ENCODE results near the gene TMEM117.
"Not testable (repeated sequence)": the region's sequence is repeated elsewhere in the genome, so short reads cannot be mapped to it uniquely, and the experiment has no call there.

The TMEM117 gene

DNA sequence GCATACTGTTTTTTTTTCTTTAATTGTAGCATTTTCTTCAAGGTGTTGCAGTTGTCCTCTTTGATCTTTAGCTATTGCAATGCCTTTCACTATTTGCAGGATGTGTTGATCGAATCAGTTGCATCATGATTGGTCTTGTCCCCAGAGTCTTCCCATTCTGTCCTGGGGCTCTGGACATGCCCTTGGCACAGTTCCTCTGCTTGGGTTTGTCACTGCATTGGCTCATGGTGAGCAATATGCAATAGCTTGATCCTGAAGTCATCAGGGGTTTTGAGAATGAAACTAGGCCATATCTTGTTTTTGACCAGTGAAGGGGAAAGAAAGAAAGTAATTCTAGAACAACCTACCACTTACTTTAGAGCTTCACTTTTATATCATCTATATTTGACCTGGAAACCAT is 281.5 kb downstream of the TMEM117 start:
- no peak for DNase-seq

DNA sequence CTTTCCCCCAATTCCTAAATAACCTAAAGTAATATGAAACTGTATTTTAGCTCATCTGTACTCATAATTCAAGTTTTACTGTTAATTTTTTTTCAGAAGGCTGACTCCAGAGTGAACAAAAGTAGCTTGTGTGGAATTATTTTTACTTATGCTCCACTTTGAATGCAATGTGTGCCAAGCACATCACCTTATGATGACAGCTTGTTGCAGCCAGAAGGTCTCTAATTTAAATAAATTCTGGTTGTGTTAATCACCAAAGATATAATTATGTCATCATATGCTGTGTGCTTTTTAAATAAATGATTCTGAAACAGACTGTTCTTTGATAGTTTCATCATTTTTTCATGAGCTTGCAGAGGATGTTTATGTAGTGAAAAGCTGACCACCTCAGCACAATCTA is 283.1 kb downstream of the TMEM117 start:
- DNase-seq = no peak

DNA sequence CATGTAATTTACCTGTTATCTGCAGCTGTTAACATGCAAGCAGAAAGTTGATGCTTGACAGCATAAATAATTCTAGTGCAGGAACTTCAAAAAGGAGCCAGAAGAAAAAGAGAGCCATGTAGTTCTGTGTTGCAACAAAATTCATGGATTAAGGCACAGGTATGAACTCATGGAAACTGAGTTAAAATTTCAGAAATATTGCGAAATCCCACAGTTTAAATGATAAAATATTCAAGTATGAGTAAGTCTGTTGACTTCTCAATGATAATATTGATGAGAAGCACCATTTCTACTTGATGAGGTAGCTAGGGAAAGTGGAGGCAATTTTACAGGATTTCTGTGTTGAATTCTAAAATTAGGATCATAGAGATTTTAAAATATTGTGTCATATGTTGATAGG is 290.9 kb downstream of the TMEM117 start:
- DNase-seq = no peak

DNA sequence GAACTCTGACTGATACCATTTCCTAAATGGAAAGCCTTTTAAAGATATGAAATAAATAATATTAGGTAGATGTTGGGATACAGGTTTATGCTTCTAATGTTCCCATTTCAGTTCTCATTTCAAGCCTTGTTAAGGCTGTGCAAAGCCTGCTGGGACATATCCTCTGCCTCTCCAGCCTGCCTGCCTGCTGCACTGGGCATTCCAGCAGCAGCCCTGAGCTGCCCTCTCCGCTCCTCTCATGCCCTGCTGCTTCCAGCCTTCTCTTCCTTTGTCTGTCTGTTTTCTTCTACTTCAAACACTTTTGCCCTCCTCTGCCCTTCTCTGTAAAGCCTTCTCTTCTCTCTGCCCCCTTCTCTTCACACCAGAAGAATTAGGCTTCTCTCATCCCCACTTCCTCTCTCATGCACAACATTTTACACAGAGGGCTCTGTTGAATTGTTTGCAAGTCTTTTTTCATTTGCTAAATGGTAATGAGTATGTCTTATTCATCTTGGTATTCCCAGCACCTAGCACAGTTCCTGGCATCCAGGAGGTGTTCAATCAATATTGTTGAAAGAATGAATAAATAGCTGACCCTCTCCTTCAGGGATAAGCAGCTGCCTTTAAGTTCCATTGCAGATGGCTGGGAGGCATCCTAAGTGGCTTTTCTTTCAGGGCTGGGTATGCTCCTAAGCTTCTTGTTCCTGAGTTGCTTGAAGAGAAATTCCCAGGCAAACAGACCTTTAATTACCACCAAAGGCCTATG is 292.3 kb downstream of the TMEM117 start:
- DNase-seq = no peak

DNA sequence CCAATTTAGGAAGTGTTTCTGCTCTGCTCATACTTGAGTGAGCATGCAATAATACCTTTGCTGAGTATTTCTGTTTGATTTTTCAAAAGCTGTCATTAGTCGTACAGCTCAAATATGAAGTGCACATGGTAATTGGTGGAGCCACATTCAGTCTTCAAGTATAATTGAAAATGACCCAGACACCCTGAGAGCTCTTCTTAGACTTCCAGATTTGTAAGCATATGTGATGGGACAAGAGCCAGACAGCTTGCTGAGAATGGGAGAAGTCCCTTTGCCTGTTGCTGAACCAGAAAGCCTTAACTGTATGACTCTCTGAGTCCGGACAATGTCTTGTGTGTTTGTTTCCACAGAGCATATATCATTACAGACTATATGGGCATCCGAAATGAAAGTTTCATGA is 307.3 kb downstream of the TMEM117 start:
- DNase-seq = no peak

DNA sequence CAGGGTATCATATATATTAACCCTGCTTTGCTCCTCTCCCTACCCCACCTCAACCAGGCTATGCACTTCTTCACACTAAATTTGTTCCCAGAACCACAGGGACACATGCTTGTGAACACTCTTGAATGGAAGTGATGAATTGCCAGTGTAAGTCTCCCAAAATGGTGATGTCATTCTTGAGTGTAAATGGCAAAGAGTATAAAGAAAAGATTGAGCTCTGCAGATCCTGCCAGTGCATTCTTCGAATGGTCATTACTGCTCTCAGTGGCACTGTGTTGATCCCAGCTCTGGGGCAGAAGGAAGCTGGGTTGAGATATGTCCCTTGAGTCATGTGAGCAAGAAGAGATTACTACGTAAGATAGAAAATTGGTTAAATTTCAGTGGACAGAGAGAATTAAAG is 313.1 kb downstream of the TMEM117 start:
- no peak for DNase-seq

DNA sequence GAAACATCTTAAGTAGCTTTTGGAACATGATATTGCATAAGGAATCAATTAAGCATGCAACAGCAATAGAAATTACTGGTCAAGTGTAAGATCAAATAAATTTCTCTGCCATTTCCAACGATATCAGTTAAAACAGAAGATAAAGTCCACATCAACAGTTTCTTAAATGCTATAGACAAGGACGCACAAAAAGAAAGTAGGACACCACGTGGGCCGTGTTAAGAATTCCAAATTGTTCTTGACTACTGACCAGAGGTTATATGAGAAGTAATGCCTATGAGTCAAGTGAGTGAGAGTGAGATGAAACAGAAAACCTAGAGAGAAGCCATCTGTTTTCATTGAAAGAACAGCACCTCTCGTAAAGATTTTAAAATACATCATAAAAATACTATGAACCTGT is 318.2 kb downstream of the TMEM117 start:
- DNase-seq = no peak

DNA sequence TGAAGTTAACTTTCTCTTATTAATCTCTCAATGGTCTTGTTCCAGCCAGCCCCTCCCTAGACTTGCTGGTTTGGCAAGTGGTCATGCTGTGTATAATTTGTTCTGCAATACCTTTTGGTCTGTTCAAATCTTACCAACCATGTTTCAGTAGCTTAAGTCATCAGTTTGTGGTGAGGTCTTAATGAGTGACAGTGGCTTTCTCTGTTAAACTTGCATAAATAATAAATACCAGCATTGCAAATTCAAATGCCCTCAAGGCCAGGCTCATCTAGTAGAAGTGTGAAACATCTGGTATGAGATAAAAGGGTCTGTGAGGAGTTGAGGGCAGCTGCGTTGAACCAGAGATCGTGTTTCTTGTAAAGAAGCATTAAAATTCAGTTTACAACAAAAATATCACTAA is 319.5 kb downstream of the TMEM117 start:
- DNase-seq = no peak

DNA sequence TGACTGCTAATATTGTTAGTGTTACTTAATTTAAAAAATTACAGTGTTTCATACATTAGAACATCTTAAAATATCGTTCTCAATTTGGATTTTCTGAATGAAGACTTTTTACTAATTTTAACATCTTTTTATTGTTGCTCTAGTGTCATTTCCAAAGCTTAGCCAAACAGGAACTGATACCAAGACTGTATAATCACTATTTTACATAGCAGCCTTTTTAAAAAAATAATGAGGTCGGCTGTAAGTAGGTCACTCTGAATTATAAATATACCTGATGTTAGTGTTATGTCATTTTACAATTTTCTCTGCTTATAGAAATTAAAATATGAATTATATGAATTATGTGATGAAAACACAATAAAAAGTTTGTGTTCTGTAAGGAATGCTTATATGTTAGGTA is 321.5 kb downstream of the TMEM117 start:
- no peak for DNase-seq

DNA sequence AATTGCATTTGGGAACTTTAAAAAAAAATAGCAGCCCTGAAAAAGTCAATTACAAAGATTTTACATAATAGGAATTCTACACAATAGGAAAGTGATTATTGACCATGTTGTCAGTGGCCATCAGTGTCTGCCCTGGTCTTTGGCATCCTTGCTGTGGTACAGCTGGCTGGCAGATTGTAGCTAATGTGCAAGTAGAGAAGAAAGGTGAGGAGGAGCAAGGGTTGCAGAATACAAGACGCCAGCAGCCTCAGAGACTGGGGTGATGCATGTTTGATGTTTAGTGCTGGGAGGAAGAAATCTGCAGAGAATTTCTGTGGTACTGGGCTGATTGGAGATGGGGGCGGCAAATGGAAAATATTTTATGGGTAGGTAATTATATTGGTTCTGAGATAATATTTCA is 322.9 kb downstream of the TMEM117 start:
- no peak for DNase-seq

DNA sequence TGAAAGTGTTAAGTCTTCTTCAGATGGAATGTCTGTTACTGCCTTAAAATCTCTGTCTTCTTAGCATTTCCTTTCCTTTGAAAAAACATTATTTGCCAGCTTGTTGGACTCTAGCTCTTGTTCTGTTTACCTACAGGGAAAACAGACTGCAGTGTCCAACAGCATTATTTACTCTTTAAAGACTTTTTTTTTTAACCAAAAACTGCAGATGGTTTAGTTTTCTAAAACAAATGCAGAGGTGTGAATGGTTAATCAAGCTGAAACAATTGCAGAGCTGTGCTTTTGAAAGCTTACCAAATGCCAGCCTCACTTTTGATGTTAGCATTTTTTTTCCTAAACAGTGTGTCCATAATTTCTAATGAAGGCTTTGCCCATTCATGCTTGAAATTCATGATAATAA is 323.3 kb downstream of the TMEM117 start:
- no peak for DNase-seq

DNA sequence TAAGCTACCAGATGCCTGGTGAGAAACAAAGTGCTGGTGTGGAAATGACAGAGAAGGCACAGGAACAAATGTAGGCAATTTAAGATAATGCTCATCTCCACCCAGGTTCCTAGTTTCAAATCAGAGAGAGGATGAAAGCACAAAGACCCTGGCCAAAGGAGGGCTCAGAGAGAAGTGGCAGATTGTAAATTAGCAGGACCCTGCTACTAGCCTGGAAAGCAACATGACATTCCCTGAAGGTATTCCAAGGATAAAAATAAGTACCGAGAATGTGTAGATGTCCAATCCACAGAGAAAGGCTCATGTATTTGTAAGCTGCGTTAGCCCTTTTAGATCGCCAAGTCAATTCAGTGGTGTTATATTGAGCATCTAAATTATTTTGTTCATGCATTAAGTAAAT is 324.0 kb downstream of the TMEM117 start:
- DNase-seq = no peak

DNA sequence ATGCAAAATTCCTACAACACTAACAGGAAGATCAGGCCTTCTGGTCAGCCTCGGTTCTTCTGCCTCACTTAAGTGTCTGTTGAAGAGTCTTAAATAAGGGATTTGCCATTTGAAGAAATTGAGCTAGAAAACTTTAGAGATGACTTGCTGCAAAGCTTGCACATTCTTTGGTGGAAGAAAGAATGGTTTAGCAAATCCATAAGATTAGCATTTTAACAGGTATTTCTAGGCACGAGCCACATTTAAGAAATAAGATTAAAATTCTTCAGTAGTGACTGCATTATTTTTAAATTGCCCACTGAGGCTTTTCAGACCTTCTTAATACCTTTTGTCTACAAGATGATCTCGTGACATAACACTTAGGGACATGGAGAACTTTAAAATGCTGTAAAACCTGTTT is 327.1 kb downstream of the TMEM117 start:
- no peak for DNase-seq

DNA sequence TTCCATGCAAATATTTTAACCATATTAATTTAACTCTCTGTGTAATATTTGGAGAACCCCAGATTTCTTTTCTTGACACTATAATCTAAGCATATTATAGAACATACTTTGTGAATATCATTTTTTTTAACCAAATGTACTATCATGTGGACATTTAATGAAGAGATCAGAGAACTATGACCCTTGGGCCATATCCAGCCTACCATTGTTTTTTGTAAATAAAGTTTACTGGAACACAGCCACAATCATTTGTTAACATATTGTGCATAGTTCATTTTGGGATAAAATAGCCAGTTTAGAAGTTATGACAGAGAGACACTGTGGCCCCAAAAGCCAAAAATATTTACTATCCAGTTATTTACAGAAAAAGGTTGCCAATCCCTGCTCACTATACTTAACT is 338.2 kb downstream of the TMEM117 start:
- DNase-seq = no peak

DNA sequence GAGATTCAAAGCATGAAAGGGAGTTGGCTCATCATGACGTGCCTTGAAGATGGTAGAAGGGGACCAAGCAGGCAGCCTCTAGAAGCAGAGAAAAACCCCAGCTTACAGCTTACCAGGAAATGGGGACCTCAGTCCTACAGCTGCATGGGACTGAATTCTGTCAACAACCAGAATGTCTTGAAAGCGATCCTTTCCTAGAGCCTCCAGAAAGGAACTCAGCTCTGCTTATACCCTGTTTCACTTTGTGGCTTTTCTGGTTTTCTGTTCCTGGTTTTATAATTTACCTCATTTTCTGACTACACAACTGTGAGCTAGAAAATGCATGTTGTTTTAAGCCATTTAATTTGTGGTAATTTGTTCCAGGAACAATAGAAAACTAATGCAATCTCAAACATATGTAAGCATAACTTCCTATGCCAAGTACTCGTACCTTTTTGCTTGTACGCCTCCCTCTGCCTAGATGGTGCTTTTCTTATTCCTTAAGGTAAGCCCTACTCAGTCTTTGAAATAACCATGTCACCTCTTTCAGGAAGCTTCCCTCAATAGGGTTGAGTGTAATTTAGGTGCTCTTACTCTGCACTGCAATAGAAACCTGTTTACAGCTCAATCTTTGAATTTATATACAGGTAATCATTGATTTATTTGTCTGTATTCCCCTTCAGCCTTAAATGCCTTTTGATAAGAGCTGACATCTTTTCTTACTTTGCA is 348.8 kb downstream of the TMEM117 start:
- DNase-seq = no peak

DNA sequence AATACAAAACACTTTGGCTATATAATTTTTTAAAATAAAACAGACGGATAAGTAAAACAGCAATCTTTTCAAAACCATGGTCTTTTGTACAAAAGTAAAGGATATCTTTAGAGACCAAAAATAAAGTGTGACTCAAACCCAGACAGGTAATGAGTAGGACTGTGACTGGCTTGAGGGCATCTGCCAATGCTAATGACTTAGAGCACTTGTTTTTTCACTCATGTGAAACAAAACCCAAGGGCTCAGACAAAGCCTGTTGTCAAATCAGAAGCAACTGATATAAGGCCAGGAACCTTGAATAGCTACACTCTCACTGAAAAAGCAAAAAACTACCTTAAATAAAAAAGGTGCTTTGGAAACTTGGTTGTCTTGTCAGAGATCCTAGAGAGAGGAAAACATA is 357.4 kb downstream of the TMEM117 start:
- no peak for DNase-seq

DNA sequence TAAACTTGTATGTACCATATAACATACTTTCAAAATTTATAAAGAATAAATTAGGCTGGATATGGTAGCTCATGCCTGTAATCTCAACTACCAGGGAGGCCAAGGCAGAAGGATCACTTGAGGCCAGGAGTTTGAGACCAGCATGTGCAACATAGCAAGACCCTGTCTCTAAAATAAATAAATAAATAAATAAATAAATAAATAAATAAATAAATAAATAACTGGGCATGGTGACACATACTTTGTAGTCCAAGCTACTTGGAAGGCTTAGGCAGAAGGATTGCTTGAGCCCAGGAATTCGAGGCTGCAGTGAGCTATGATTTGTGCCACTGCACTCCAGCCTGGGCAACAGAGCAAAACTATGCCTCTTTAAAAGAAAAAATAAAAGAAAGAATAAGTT is 359.8 kb downstream of the TMEM117 start:
- DNase-seq = not testable (repeated sequence)

DNA sequence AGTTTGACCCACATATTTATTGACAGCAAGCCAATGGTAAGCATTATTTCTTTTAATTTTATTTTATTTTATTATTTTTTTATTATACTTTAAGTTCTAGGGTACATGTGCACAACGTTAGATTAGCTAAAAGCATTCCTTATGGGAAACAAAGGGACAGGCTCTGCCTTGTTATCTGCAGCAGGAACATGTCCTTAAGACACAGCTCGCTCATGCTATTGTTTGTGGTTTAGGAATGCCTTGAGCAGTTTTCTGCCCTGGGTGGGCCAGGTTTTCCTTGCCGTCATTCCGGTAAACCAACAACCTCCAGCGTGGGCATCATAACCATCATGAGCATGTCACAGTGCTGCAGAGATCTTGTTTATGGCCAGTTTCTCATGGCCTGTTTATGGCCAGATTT is 370.2 kb downstream of the TMEM117 start:
- DNase-seq = no peak

DNA sequence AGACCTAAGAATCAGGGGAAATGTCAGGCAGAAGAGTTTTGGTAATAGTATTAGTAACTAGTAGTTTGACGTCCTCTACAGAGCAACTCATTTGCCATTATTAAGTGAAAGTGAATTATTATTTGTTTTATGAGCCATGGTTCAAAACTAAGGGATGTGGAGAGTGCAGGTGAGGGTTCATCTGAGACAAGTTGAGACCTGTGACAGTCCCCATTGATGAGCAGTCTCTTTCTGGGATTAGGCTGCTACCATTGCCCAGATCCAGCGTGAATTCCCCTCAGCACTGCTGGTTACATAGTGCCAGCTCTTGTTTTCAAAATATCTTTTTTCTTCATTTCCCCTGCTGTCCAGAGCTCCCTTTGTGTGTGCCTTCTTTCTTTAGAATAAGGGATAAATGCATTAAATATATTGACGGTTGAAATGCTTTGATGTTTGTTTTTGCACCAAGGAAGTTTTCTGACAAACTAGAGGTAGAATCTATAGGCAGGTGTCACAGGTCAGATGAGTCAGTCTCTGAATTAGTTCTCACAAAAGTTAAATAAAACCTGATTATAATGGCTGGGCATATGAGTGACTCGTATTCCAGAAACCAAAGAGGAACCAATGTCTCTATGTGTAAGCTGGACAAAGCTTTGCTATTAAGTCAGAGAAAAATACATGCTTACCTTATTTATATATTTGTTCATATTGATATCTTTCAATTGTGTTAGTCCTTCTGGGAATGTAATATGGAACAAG is 381.4 kb downstream of the TMEM117 start:
- no peak for DNase-seq

DNA sequence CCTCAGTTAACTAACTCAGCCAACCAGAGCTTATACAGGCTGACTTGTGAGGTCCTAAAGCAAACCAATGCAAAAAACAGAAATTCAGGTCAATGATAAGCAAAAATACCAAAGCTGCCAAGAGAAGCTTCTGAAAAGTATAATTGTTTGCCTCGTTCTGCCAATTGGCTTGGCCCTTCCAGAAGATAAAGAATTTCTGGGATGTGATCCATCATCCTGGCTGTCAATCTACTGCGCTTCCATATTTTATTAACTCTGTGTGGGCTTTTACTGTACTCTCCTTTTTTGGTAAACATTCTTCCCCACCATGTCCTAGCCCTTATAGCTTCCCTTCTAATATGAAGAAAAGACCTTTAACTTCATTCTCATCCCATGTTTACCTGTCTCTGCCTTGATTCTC is 387.9 kb downstream of the TMEM117 start:
- DNase-seq = no peak

DNA sequence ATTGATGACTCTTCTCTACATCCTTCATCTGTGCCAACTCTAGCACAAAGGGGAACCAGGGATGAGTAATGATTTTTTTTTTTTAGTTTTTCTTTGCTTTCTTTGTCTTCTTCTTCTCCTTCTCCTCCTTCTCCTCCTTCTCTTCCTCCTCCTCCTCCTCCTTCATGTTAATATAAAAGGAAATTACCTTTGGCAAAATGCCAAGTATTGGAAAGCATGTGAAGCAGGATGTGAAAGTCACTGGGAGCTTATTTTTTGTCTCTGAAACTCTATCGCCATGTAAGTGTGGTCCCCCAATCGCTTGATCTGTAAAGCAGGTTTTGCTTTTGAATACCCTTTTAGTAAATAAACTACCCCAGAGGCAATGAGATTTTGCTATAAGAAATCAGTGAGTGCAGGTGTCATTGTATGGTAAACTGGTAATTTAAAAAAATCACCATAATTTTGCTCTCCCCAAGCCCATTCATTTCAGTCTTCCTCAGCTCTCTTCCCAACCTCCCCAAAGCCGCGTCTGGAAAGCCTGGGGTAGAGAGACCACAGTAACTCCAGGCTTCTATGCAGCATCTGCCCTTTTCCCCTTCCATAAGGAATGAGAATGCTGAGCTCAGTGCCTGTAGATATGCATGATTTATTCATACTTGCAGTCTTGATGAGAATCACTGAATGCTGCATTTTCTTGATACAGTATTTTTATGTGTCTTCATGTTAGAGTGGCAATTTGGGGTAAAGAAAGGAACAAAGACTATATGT is 388.7 kb downstream of the TMEM117 start:
- DNase-seq = no peak

DNA sequence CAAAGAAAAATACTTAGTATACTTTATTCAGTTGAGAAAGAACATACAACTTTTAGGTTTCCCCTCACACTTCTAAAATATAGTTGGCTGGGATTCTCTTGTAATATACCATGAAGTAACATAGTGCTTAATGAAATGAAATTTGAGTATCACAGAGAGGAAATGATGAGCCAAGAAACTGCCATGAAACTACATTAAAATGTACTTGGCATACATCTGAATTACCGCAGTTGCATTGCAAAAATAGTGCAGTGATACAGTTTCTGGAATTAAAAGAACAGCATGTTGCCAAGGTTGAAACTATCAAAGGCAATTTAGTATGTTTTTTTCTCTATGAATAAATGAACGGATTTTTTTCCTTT is 389.2 kb downstream of the TMEM117 start:
- DNase-seq = no peak

DNA sequence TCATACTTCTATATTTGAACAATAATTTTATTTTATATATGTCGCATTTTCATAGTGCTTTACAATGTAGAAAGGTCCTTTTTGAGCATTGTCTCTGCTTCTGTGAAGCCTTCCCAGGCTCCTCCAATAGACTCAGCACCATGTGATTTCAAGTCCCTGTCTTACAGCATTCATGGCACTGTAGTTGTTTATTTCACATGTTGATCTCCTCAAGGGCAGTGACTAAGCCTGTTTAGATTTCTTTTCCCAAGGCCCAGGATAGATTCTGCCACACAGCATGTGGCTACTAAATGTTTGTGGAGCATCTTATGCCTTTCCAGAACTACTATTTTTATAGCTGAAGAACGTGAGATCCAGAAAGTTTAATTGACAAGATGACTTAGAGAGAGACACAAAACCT is 391.7 kb downstream of the TMEM117 start:
- no peak for DNase-seq
